GM19468 (cell line): ENCODE results near the gene BOLL.
"Not testable (repeated sequence)": the region's sequence is repeated elsewhere in the genome, so short reads cannot be mapped to it uniquely, and the experiment has no call there.

ENCODE experiments used
- ATAC-seq: cut with Tn5 transposase; IDR thresholded peaks from one replicate; pipeline ENCODE4 v1.9.1; 2021; ENCODE audit warnings: mild to moderate bottlenecking, moderate library complexity, moderate number of reproducible peaks; ENCODE audit not compliant: unreplicated experiment; ENCODE audit errors: extremely low read depth

BOLL gene, protein sequence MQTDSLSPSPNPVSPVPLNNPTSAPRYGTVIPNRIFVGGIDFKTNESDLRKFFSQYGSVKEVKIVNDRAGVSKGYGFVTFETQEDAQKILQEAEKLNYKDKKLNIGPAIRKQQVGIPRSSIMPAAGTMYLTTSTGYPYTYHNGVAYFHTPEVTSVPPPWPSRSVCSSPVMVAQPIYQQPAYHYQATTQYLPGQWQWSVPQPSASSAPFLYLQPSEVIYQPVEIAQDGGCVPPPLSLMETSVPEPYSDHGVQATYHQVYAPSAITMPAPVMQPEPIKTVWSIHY

DNA sequence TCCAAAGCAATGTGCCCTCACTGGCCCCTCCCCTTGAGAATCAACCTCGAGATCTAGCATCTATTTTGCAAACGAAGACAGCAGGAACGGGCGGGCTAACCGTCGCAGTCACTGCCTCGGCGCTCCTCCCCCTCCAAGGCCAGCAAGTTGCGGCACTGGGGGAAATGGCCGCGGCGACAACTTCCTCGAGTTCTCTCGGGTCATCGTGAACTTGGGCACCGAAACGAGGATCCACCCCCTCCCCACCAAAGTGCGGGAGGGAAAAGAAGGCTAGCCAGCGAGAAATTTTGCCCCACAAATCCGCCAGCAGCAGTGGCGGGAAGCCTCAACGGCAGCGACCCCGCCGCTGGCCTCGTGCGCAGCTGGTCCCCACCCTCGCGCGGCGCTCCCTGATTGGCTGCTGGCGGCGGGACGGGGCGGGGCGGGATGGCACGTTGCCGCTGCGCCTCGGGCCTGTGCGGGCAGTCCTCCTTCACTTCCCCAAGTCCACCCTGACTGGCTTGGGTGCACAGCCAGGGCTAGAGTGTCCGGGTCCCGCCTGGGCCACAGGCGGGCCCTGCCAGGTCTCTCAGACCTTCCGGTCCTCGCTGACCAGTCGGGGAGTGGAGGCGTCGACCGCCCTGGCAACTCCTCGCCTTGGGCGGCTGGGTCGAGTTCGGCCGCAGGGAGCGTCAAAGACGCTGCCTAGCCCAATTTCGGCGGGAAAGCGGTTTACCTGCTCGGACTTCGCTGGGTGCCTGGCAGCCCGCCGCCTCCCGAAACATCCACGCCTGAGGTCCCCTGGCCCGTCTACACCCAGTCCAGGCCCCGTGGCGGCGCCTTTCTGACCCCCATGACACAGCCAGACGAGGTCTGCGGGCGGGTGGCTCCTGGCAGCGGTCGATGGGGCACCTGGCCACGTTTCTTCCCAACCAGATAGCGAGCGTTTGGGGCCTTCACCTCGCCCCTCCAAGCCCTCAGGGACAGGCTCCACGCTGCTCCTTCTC, at the start of gene BOLL:
BOLL (minus strand) TSS at position 364 of the 986 bp plus-strand sequence. CDS start 3,469 bp downstream, outside the sequence.
- no peak for ATAC-seq

DNA sequence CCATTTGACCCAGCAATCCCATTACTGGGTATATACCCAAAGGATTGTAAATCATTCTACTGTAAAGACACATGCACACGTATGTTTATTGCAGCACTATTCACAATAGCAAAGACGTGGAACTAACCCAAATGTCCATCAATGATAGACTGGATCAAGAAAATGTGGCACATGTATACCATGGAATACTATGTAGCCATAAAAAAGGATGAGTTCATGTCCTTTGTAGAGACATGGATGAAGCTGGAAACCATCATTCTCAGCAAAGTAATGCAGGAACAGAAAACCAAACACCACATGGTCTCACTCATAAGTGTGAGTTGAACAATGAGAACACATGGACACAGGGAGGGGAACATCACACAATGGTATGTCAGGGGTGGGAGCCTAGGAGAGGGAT, 49.7 kb upstream of the BOLL start:
- ATAC-seq, result not testable (repeated sequence)

DNA sequence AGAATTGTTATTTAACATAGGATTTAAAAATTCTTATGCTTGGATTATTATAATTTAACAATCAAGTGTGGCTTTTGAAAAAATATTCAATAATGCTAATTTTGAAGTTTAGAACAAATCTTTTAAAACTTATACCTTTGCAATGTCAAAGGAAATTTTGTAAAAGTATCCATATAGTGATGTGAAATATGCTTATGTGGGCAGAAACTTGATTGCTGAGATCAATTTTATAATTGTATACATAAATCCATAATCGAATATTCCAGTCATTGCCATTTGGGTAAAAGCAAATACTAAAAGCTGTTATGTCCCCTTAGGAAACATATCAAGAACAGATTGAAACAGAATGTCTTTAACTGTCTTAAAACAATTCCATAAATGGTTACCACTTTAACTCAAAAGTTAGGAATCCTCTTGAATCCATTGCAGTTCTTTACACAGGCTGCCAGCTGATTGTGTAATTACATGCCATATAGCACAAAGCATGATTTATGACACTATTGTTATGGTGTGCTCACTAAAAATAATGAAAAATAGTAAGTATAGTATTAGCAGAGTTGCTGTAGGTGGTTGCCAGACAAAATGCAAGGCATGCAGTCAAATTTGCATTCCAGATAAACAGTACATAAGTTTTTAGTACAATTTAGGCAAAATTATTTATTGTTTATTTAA, 43.5 kb upstream of the BOLL start:
- ATAC-seq, result no peak

DNA sequence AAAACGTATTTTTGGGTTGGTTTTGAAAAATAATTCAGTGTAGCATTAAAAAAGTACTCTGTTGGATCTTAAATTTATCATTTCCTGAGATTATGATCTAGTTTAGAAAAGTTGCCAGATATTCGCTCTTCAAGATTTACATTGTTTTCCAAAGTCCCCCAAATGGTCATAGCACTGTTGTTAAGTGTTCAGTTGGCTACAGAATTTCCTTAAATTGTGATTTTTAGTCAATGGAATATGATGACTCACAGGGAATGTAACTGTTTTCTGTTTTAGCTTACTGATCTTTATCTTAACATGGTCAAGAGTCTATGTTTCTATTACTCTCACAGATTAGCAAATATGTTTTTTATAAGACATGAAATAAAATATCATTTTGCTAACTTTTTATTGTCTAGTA, 42.5 kb upstream of the BOLL start:
- ATAC-seq, result no peak

DNA sequence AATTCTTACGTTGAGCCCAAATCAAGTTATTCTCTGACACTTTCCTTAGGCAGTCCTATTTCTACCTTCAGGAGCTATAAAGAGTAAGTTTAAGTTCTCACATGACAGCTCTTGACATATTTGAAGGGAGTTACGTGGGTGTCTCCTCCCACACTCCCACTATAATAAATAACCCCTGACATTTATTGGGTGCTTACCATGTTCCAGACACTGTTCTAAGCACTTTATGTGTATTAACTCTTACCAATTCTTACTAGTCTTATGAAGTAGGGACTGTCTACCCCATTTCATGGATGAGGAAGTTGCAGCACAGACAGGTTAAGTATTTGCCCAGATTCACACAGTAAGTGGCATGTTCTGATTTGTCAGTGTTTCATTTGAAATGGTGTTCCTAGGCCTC, 37.2 kb upstream of the BOLL start:
- no peak for ATAC-seq

DNA sequence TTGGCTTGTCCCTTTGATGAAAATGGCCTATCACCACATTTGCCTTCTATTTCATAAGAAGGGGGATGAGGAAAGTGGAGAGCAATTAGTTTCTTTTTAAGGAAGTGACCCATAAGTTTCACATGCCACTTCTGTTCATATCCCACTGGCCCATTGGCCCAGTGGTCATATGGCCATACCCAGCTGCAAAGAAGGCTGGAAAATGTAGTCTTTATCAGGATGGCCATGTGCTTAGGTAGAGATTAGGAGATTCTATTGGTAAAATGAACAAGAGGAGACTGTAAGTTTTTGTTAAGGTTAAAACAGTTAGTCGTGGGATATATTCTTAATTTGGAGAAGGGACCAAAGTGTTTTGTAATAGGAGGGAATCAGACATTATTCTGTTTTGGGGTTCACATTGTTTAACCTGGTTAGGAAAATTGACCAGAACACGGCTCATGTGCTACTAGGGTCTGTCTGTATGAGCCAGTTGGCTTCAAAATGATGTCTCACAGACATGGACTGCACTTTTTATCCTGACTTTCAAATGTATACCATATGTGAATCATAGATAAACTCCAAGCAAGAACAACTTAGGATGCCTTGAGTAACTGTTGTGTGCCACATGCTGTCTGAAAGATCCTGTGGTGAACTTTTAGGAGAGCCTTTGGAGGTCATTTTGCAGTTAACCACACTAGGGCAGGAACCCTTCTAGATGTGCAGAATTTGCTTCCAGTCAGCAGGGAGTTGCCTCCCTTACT, 36.6 kb upstream of the BOLL start:
- ATAC-seq, result no peak

DNA sequence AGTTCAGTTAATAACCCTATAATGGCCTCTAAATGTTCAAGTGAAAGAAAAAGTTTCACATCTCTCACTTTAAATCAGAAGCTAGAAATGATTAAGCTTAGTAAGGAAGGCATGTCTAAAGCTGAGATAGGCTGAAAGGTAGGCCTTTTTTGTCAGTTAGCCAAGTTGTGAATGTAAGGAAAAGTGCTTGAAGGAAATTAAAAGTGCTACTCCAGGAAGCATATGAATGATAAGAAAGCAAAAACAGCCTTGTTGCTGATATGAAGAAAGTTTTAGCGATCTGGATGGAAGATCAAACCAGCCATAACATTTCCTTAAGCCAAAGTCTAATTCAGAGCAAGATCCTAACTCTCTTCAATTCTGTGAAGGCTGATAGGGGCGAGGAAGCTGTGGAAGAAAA, 29.4 kb upstream of the BOLL start:
- ATAC-seq, result no peak

DNA sequence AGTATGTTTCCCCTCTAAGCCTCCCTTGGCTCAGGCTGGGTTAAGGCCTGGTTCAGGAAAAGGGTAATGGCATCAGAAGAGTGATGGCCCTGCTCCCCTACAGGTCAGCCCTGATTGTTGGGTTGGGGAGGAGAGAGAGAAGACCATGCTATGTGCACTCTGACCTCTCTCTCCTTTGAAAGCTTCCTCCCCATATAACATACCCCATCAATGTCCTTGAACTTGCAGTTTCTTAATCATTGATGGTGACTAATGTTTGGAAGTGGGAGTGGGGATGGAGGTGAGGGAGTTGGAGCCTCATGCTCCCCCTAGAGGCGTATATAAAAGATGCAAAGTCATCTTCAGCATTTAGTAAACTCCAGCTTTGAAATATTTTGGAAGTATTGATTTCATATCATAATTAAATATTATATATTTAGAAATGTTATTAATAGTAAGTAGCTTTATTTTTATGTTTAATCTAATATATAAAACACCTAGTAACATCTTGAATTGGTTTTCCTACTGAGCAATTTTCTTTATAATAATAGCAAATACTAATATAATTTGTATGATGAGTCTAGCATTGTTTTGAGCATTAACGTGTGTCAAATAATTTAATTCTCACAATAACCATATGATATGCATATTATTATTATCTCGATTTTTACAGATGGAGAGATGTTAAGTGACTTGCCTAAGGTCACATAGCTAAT, 28.1 kb upstream of the BOLL start:
- no peak for ATAC-seq

DNA sequence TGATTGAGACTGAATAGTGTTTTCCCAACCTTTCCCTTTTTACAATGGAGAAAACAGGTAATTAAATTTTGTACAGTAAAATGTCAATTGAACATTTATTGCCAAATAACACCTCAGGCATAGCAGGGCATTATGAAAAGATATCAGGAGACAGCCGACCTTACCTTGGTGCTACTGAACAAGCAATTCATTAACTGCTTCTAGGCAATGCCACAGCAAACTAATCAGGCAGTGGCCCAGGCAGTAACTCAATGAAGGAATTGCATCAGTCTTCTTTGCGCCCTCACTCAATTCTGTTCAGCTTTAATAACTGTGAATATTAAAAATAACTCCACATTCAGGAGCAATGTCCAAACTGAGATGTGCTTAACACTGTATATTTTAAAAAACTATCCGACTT, 25.4 kb upstream of the BOLL start:
- no peak for ATAC-seq

DNA sequence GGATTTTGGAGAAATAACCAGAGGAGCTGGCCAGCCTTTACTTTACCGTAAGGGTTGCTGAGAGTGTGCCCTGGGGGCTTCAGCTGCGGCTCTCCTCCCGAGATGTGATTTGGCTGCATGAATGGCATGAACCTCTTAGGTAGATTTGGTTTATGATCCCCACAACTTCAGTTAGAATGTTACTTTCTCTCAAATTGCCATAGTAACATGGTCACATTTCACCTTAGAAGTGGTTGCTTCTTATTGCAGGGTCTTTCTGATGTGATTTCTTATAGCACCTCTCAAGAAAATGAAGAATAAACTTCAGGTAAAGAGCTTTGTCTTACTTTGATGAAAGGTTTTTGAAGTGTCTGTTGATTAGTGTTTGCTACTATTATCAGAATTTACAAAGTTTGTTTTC, 24.9 kb upstream of the BOLL start:
- no peak for ATAC-seq

DNA sequence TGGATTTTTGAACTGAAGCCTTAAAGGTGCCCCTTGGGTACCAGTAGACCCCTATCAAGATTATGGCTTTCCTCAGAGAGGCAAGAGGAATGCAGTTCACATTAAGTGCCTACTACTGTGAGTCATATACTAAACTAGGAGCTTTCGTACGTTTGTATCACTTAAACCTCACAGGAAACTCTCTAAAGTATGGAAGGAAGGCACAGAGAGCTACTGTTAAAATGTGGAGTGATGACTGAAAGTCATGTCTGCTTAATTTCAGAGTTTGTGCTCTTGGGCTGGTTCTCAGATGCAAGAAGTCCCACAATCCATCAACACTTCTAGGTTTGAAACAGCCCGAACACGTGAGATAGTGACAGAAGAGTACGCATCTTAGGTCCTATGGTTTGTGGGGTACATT, 23.9 kb upstream of the BOLL start:
- ATAC-seq, result no peak

DNA sequence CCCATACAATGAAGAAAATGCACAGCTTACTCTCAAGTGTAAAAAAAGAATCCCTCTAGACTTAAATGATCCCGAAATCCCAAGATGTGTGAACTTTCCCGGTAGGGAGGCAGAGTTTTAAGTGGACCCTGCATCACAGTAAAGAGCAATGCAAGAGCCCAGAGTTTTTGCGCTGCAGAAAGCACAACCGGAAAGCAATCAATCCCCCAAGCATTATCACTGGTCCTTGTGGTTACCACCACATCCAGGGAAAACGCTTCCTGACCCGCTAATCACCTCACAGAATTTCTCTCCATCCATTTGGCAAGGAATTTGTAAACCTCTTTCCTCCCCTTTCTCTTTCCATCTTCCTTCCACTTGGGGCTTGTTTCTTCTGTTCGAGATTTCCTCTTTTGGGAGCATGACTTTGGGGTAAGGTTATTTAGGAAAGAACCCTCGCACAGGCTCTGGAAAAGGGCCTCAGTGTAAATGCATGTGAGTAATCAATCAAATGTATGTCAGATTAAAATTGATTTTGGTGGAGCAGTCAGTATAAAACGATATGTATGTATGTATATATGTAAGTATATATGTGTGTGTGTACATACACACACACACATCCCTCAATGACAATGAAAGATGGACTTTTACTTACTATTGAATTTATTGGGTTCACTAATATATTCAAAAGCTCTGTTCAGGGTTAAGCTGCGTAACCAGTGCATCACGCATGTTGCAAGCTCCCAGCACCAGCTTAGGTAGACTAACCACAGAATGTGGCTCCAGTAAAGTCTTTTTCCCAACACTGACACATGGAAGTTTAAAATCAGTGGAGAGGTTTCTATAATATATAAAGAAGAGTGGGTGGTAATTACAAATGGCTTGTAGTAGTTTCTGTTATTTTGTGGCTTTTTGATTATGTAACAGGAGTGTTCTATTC, 20.9 kb upstream of the BOLL start:
- no peak for ATAC-seq

DNA sequence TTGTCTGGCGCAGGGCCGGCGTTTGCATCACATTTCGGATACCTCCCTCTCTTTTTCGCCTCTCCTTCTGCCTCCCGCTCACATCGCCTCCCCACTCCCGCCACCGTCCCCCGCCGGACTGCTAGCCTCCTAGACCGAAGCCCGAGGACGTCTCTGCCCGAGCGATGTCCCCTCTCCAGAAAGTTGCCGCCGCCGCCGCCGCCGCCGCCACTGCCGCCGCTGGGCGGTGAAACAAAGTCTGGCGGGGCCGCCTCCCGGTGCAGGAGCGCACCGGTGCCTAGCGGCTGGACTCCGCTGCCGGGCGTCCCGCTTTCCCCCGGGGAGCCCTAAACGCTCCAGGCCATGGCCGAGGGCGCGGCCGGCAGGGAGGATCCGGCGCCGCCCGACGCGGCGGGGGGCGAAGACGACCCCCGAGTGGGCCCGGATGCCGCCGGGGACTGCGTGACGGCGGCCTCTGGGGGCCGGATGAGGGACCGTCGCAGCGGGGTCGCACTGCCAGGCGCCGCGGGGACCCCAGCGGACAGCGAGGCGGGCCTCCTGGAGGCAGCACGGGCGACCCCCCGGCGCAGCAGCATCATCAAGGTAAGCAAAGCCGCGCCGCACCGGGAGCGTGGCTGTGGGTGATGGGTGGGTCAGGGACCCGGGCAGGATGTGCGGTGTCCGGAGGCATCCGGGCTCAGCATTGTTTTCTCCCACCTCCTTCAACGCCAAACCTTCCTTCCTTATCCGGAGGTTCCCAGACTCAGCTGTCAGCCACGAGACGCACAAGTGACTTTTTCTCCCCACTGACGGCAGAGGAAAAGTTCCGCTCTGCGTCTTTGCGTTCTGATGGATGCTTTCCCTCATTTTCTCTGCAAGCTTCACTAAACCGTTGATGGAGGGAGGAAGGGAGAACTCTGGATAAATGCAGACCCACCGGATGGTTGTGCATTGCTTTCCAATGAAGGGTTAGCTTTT, 19.9 kb upstream of the BOLL start:
- ATAC-seq, result no peak

DNA sequence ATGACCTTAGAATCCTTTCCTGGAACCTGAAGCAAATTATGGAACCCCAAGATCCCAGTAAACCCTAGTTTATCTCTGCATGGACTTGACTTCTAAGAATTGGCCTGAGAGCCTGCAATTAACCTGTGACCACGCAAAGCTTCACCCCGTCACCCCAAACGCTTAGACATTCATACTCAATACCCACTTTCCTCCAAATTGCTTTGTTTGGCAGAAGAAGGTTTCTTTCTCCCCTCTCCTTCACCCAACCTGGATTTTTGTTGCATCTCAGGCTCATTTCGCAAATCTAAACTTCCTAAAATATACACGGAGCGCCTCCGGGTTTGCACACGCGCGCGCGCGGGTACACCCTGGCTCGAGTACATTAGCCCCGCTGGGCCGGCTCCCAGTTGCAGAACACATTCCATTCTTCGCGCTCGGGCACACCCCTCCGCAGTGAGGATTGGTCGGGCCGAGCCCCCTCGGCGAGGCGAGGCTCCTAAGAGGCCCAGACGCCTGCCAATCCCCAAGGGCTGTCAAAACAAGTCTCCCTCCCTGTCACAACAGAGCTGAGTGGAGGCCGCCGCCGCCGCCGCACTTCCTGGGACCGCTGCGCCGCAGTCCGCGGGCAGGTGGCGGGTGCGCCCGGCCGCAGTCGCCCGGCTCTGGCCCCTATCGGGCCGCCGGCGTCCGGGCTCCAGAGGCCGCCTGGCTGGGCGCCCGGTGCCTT, 19.1 kb upstream of the BOLL start, which contains the start of gene PLCL1:
PLCL1 (plus strand) TSS at position 545 of the 709 bp plus-strand sequence.
- ATAC-seq, result peak; percentile 99

DNA sequence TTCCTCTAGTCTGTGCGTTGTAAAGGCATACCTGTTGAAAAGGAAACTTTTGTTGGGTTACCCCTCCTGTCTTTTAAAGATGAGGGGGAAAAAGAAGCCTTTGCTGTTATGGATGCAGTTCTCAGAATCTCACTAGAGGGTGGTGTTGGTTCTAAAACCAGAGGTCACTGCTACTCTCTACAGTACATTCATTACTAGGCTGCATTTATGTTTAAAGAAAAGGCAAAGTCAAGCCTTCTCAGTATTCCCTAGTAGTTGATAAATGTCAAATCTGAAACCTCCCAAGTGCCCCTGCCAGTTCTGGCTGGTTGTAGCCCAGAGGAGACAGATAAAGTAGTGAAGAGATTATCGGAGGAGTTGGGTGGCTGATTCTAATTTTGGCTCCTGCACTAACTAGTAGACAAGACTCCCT, 17.9 kb upstream of the BOLL start:
- ATAC-seq, result no peak

DNA sequence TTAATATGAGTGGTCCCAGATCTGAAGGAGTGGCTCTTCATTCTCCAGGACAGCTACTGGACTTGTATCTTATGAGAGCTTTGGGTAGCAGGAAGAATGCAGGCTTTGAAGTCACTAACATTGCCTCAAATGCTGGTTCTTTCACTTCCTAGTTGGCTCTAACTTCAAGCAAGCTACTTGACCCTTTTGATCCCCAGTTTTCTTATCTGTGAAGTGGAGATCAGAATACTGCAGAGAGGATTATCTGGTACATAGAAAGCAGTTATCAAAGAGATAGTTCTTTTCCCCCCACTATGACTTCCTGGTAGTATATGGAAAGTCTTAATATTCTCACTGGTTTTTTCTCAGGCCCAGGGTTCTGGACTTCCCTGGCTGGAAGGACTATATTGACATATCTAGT, 15.9 kb upstream of the BOLL start:
- no peak for ATAC-seq

DNA sequence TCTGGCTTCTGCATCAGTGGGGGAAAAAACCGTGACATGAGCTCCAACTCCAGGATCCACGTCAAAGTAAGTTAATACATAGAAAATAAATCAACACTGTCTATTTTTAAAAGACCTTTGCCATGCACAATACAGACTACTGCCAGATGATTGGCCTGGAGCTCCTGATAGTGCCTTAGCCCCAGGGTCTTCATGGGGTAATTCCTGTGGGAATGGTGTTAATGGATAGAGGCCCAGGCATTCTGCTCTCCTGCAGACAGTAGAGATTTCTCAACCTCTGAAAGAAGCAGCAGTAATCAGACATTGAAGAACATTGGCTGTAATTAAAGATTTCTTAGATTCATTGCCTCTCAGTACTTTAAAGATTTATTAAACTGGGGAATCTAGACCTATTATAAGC, 15.0 kb upstream of the BOLL start:
- no peak for ATAC-seq
